ENCODE data around the gene FAM181B.

GRCh38 chr11:82724026-82724425 is 9.6 kb downstream of the FAM181B start:
- TF ChIP-seq EZH2 (IDR thresholded peaks at IDR 0.05) (no peak), POLR2AphosphoS5 (IDR thresholded peaks at IDR 0.05; ENCODE audit: borderline replicate concordance, low read depth, low read length) (no peak)

Measured in SK-N-MC (cell line).